ENCODE results near the gene THSD4. TPM values are rescaled to one million over a fixed set of nuclear protein-coding genes. Genes with fewer than 3 reads are reported as not detected.

The THSD4 gene
- total and polyA plus RNA-seq, 2 of the 8 experiments (the other 6 are each of a cell fraction or from before 2014, with no cell fraction given) = 2.5 to 6.2 TPM

DNA sequence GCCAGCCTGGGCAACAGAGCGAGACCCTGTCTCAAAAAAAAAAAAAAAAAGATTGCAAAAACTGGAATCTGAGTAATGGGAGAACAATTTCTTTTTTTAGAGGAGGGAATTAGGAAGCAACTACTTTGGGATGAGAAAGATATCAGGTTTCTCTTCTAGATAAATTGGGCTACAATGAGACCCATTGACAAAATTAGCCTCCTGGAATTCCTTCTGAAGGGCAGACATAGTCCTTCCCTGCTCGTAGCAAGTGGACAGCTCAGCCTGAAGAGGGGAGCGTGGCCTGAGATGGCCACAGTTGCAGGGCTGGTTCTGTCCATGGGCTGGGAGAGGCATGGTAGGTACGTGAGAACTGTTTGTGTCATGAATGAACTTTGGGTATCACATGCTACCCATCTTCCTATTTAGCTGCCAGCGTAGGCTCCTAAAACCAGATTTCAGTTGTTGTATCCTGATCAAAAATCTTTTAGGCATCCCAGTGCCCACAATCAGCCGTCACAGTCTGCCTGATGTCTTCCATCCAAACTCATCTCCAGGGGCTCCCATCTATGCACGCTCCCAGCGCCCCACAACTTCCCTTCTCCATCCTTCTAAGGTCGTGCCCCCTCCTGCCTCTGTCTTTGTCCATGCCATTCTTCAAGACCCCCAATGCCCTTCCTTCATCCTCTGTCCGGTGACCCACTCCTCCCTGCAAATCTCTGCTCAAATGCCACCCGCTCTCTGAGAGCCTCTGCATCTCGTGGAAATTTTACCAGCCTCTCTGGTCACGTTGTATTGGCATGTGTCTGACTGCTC lies 603.0 kb downstream of the THSD4 start:
- ChIA-PET CTCF (ENCODE audit: partially characterized antibody) (interaction anchor here (0.6 to 1.3 kb wide), 4 partner anchors 8 to 26 kb away, joined by 3 to 4 read pairs (median 4); no protein-coding TSS in a partner anchor), POLR2A (ENCODE audit: partially characterized antibody) (no interaction called here)
- no peak overlapping the region for H4K5ac ChIP-seq (ENCODE audit: insufficient read length, low read depth, low read length)
- H3K9me3 ChIP-seq (ENCODE audit: insufficient read depth in 2 of 2, low read depth in 1 of 2, low read length in 1 of 2) = no peaks in the 10 kb centered on the region
- 78% methylated on average over 12 of the region's 13 CpGs; no CpG with 5 or more reads in 1 of the 2 experiments for WGBS, 2 experiments (ENCODE audit: extremely low coverage in 1 of 2, insufficient coverage in 1 of 2, insufficient read length in 1 of 2, insufficient replicate concordance in 2 of 2, low coverage in 1 of 2, low lambda C conversion rate in 2 of 2, missing lambda C conversion rate in 1 of 2)
- FAIRE-seq (no peak), DNase-seq (ENCODE audit: low read depth in 1 of 2, low spot score in 2 of 2) (no peak)
- H2BK5ac ChIP-seq (ENCODE audit: low read depth, low read length) = no peak overlapping the region
- no peak overlapping the region for H3K9ac ChIP-seq (replicated peaks in 1 of 4; ENCODE audit: extremely low read depth in 1 of 4, low read depth in 3 of 4, low read length in 3 of 4)
- H3K23ac ChIP-seq (ENCODE audit: insufficient read length) = no peak overlapping the region
- H3K4me3 ChIP-seq (ENCODE audit: extremely low read depth in 1 of 4, insufficient read depth in 2 of 4, low read depth in 3 of 4, low read length in 4 of 4) = no peak overlapping the region
- no peaks in the 10 kb centered on the region for H3K79me1 ChIP-seq (ENCODE audit: low read depth, low read length)
- no peaks in the 10 kb centered on the region for H3K4me1 ChIP-seq (replicated peaks in 1 of 4; ENCODE audit: control insufficient read depth in 3 of 4, insufficient read depth in 4 of 4, low read length in 3 of 4)
- no peaks in the 10 kb centered on the region for H3K79me2 ChIP-seq (ENCODE audit: control insufficient read depth in 1 of 2, insufficient read depth in 2 of 2, low read length in 2 of 2)
- no peak overlapping the region for H3K4me2 ChIP-seq (ENCODE audit: insufficient read depth in 1 of 2, low read depth in 2 of 2, low read length in 2 of 2)
- no peaks in the 10 kb centered on the region for H3K23me2 ChIP-seq (ENCODE audit: low read depth, low read length)
- no peak overlapping the region for H3K18ac ChIP-seq (ENCODE audit: extremely low read depth, low read length)
- H4K91ac ChIP-seq (replicated peaks; ENCODE audit: insufficient read length, low read length) = no peak overlapping the region
- no peak overlapping the region for H2AFZ ChIP-seq (ENCODE audit: low read length)
- H2BK15ac ChIP-seq (ENCODE audit: low read length) = no peak overlapping the region
- H2BK20ac ChIP-seq (ENCODE audit: low read length) = no peak overlapping the region
- no peak overlapping the region for H2BK120ac ChIP-seq (replicated peaks; ENCODE audit: low read depth, low read length)
- H2AK5ac ChIP-seq (ENCODE audit: low read depth, low read length) = no peak overlapping the region
- TF ChIP-seq, protein P1, sequence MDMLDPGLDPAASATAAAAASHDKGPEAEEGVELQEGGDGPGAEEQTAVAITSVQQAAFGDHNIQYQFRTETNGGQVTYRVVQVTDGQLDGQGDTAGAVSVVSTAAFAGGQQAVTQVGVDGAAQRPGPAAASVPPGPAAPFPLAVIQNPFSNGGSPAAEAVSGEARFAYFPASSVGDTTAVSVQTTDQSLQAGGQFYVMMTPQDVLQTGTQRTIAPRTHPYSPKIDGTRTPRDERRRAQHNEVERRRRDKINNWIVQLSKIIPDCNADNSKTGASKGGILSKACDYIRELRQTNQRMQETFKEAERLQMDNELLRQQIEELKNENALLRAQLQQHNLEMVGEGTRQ (IDR thresholded peaks at IDR 0.05; ENCODE audit: low read length) = no peak
- no peaks in the 10 kb centered on the region for H4K20me1 ChIP-seq (replicated peaks in 1 of 2; ENCODE audit: control insufficient read depth in 1 of 2, insufficient read depth in 2 of 2, low read length in 2 of 2)
- no peak overlapping the region for H3K14ac ChIP-seq (ENCODE audit: insufficient read length)
- H3K4ac ChIP-seq (replicated peaks; ENCODE audit: insufficient read length, low read depth, low read length) = no peak overlapping the region
- no peak overlapping the region for H4K8ac ChIP-seq (ENCODE audit: extremely low read depth, insufficient read depth, low read length)
- no peak overlapping the region for H3K56ac ChIP-seq (replicated peaks; ENCODE audit: insufficient read length, low read depth, low read length)
- H3K27ac ChIP-seq (ENCODE audit: low read depth, low read length) = no peak overlapping the region
- no peaks in the 10 kb centered on the region for H3K36me3 ChIP-seq (ENCODE audit: control insufficient read depth in 2 of 4, insufficient read depth in 4 of 4, low read length in 3 of 4)
- no peaks in the 10 kb centered on the region for H3K27me3 ChIP-seq (replicated peaks in 1 of 4; ENCODE audit: control insufficient read depth in 3 of 4, extremely low read depth in 1 of 4, insufficient read depth in 3 of 4, low read length in 3 of 4)
- H2BK12ac ChIP-seq (ENCODE audit: low read depth, low read length) = no peak overlapping the region

Data from H1 (cell line).